Erythroblast (primary cell): Measurements from ENCODE around the gene SPATA6L.

Experiments used
- GATA1 ChIP-seq: IDR thresholded peaks from 2 replicates; pipeline ENCODE4 v1.6.1; 2011; ENCODE audit warnings: low read depth, mild to moderate bottlenecking, control low read depth, low read length, moderate library complexity
- POLR2A ChIP-seq: IDR thresholded peaks from 2 replicates; pipeline ENCODE4 v1.6.1; 2011; ENCODE audit warnings: mild to moderate bottlenecking, low read length

DNA sequence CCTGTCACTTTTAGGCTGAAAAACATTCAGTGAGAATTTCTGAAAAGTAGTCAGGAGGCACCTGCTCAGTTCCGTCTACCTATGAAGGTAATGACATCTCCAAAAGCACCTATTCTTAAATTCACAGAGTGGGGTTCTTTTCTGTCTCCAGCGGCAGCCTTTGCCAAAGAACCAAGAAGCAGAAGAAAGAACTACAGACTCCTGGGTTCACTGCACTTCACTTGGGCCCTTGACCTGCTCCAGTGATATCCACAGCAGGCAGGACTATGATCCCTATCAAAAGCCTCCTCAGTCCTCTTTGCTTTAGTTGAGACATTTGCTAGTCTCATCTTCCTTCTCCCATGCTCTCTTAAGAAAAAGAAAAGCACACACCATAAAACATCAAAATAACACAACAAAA lies 23.9 kb downstream of the SPATA6L start:
- no peak for TF ChIP-seq POLR2A
- TF ChIP-seq GATA1: no peak
